IMR-90 (cell line): ENCODE results near the gene COL4A3. TPM values are rescaled to one million over a fixed set of nuclear protein-coding genes. Genes with fewer than 3 reads are reported as not detected.

Experiments
- ATAC-seq: fragments of 200-7000 bp; cut with Tn5 transposase; 2 replicates; pipeline ENCODE4 v1.9.1; 2020; ENCODE audit warnings: low read depth, mild to moderate bottlenecking, moderate library complexity
- BruUV-seq: library from RNA; stranded (reverse); fragments of 400-500 nt; replicated peaks from 2 replicates; lab custom pipeline; 2021; lab: Mats Ljungman, UMichigan
- CTCF ChIA-PET: fragments of 300-600 bp; formaldehyde crosslinking; extraction: SDS; loops from one replicate; lab custom pipeline; 2021; ENCODE audit warnings: antibody characterized with exemption; lab: Yijun Ruan, JAX
- POLR2A ChIA-PET: fragments of 300-600 bp; sonication (Branson Sonifier 250); formaldehyde crosslinking; loops from one replicate; lab custom pipeline; 2022; ENCODE audit warnings: antibody characterized with exemption; ENCODE audit not compliant: unreplicated experiment; lab: Charles Lee
- DNase-seq: peaks from one replicate; pipeline ENCODE4 v3.0.0; 2013
- H2AFZ ChIP-seq: replicated peaks from 2 replicates; pipeline ENCODE3; 2013; ENCODE audit warnings: low read length, mild to moderate bottlenecking; ENCODE audit not compliant: poor library complexity
- H2AK5ac ChIP-seq: 2 replicates; pipeline ENCODE4 v1.6.1; 2013; ENCODE audit warnings: low read depth, low read length, inconsistent platforms
- H2AK9ac ChIP-seq: replicated peaks from 2 replicates; pipeline ENCODE3; 2013; ENCODE audit warnings: mild to moderate bottlenecking, low read depth, low read length, moderate library complexity; ENCODE audit not compliant: poor library complexity
- H2BK120ac ChIP-seq: 2 replicates; pipeline ENCODE4 v1.6.1; 2013; ENCODE audit warnings: low read depth, low read length, inconsistent platforms
- H2BK15ac ChIP-seq: 3 replicates; pipeline ENCODE4 v1.6.1; 2013; ENCODE audit warnings: low read depth, low read length, inconsistent platforms
- H2BK20ac ChIP-seq: 2 replicates; pipeline ENCODE4 v1.6.1; 2013; ENCODE audit warnings: low read depth, mild to moderate bottlenecking, inconsistent platforms, low read length, moderate library complexity
- H2BK5ac ChIP-seq: 2 replicates; pipeline ENCODE4 v1.6.1; 2013; ENCODE audit warnings: mild to moderate bottlenecking, low read depth, low read length, inconsistent platforms; ENCODE audit not compliant: poor library complexity, severe bottlenecking
- H3K14ac ChIP-seq: replicated peaks from 2 replicates; pipeline ENCODE4 v1.6.1; 2013; ENCODE audit warnings: low read depth, low read length, inconsistent platforms
- H3K18ac ChIP-seq: 2 replicates; pipeline ENCODE4 v1.6.1; 2013; ENCODE audit warnings: low read depth, low read length, control low read depth
- H3K23ac ChIP-seq: 2 replicates; pipeline ENCODE4 v1.6.1; 2013; ENCODE audit warnings: low read depth, low read length, inconsistent platforms
- H3K27ac ChIP-seq: 2 replicates; pipeline ENCODE4 v1.5.1; 2013; ENCODE audit warnings: mild to moderate bottlenecking, control low read depth, low read length; ENCODE audit not compliant: insufficient read depth
- H3K27me3 ChIP-seq: 2 replicates; pipeline ENCODE4 v1.6.1; 2013; ENCODE audit warnings: low read length; ENCODE audit not compliant: control insufficient read depth, insufficient read depth
- H3K36me3 ChIP-seq: 2 replicates; pipeline ENCODE4 v1.6.1; 2013; ENCODE audit warnings: low read length, mixed read lengths; ENCODE audit not compliant: control insufficient read depth, insufficient read depth
- H3K4ac ChIP-seq: 2 replicates; pipeline ENCODE4 v1.6.1; 2013; ENCODE audit warnings: low read depth, low read length, inconsistent platforms
- H3K4me1 ChIP-seq: 2 replicates; pipeline ENCODE4 v1.6.1; 2013; ENCODE audit warnings: low read length, mixed read lengths; ENCODE audit not compliant: control insufficient read depth, insufficient read depth
- H3K4me2 ChIP-seq: 2 replicates; pipeline ENCODE4 v1.6.1; 2013; ENCODE audit warnings: low read depth, mild to moderate bottlenecking, control low read depth, low read length, moderate library complexity
- H3K4me3 ChIP-seq: 2 replicates; pipeline ENCODE4 v1.5.1; 2013; ENCODE audit warnings: low read depth, mild to moderate bottlenecking, control low read depth, low read length, moderate library complexity; ENCODE audit not compliant: insufficient read depth
- H3K56ac ChIP-seq: 2 replicates; pipeline ENCODE4 v1.6.1; 2013; ENCODE audit warnings: low read length, inconsistent platforms; ENCODE audit not compliant: insufficient read depth; ENCODE audit errors: extremely low read depth
- H3K79me1 ChIP-seq, 2 experiments: 2 replicates each; pipeline ENCODE4 v1.6.1; 2013; ENCODE audit warnings: low read length in 2 of 2, inconsistent platforms in 1 of 2, low read depth in 1 of 2
- H3K9ac ChIP-seq: 2 replicates; pipeline ENCODE4 v1.6.1; 2013; ENCODE audit warnings: low read depth, low read length, control low read depth
- H3K9me1 ChIP-seq: 2 replicates; pipeline ENCODE4 v1.6.1; 2013; ENCODE audit warnings: low read length, inconsistent platforms; ENCODE audit not compliant: insufficient read depth
- H3K9me3 ChIP-seq: 2 replicates; pipeline ENCODE4 v1.6.1; 2013; ENCODE audit warnings: low read length; ENCODE audit not compliant: control insufficient read depth, insufficient read depth
- H4K20me1 ChIP-seq: 2 replicates; pipeline ENCODE4 v1.6.1; 2013; ENCODE audit warnings: low read length, inconsistent platforms; ENCODE audit not compliant: insufficient read depth
- H4K5ac ChIP-seq: 2 replicates; pipeline ENCODE4 v1.6.1; 2013; ENCODE audit warnings: mild to moderate bottlenecking, low read depth, low read length, control low read depth
- H4K8ac ChIP-seq, 2 experiments: 2 replicates each; pipeline ENCODE4 v1.6.1; 2013; ENCODE audit warnings: low read depth in 2 of 2, low read length in 2 of 2, control low read depth in 1 of 2, inconsistent platforms in 1 of 2
- H4K91ac ChIP-seq: 2 replicates; pipeline ENCODE4 v1.6.1; 2013; ENCODE audit warnings: low read depth, low read length, inconsistent platforms; ENCODE audit not compliant: insufficient read depth
- BHLHE40 ChIP-seq: fragments of 150-350 bp; IDR thresholded peaks from 2 replicates; pipeline ENCODE4 v1.6.1; 2016; ENCODE audit warnings: mild to moderate bottlenecking, low read depth, low read length
- CEBPB ChIP-seq: IDR thresholded peaks from 2 replicates; pipeline ENCODE4 v1.6.1; 2012; ENCODE audit warnings: low read depth, low read length, improper control_type of control experiment
- FOS ChIP-seq: fragments of 150-350 bp; IDR thresholded peaks from 2 replicates; pipeline ENCODE4 v1.6.1; 2016; ENCODE audit warnings: low read depth, low read length
- MAFK ChIP-seq: IDR thresholded peaks from 2 replicates; pipeline ENCODE4 v1.6.1; 2012; ENCODE audit warnings: low read depth, low read length, improper control_type of control experiment
- MAZ ChIP-seq: IDR thresholded peaks from 2 replicates; pipeline ENCODE4 v1.6.1; 2012; ENCODE audit warnings: low read depth, mild to moderate bottlenecking, low read length, improper control_type of control experiment, moderate library complexity, borderline replicate concordance
- MXI1 ChIP-seq: IDR thresholded peaks from 2 replicates; pipeline ENCODE4 v1.6.1; 2012; ENCODE audit warnings: low read depth, mild to moderate bottlenecking, low read length, moderate library complexity, borderline replicate concordance
- POLR2A ChIP-seq: IDR thresholded peaks from 2 replicates; pipeline ENCODE4 v1.6.1; 2012; ENCODE audit warnings: mild to moderate bottlenecking, low read depth, low read length
- RAD21 ChIP-seq: IDR thresholded peaks from 2 replicates; pipeline ENCODE4 v1.6.1; 2012; ENCODE audit warnings: low read length, improper control_type of control experiment
- RFX5 ChIP-seq: IDR thresholded peaks from 2 replicates; pipeline ENCODE4 v1.8.0; 2012; ENCODE audit warnings: low read depth, mild to moderate bottlenecking, low read length, moderate library complexity
- SMC3 ChIP-seq: fragments of 150-350 bp; IDR thresholded peaks from 2 replicates; pipeline ENCODE4 v1.6.1; 2016; ENCODE audit warnings: low read depth, mild to moderate bottlenecking, antibody characterized with exemption, low read length, moderate library complexity
- WGBS, 2 experiments: methylation state at CpG; one replicate each; pipeline versions ENCODE4 v1.1.5 to v1.1.7; 2013; ENCODE audit warnings: missing lambda C conversion rate in 2 of 2; ENCODE audit not compliant: insufficient read length in 1 of 2; ENCODE audit errors: extremely low coverage in 2 of 2; 5-methylcytosine and 5-hydroxymethylcytosine counted together
- dilution Hi-C: fragments of 300-500 bp; cut with HindIII; formaldehyde crosslinking; loops from one replicate; pipeline ENCODE4 v1.14.3; 2018; ENCODE audit warnings: low sequenced_read_pairs; ENCODE audit not compliant: unreplicated experiment
- in situ Hi-C: fragments of 300-500 bp; cut with MboI; formaldehyde crosslinking; loops from 3 replicates; pipeline ENCODE4 v1.14.3; 2019; ENCODE audit warnings: low sequenced_read_pairs, inconsistent platforms, mixed read lengths
- intact Hi-C: fragments of 100-400 bp; cut with micrococcal nuclease; formaldehyde crosslinking; loops from 2 replicates; pipeline ENCODE4 v1.10.0; 2022
- polyA plus RNA-seq, 3 experiments: library from polyadenylated mRNA; depleted of rRNA; stranded (reverse); fragments of >200 nt; gene quantifications; 2 replicates each; pipeline ENCODE4 v1.2.3, GENCODE V29; 2012; ENCODE audit warnings: low replicate concordance in 1 of 3
- total RNA-seq: library from RNA; depleted of rRNA; stranded (reverse); fragments of >200 nt; gene quantifications from 2 replicates; pipeline ENCODE4 v1.2.3, GENCODE V29; 2012
- TF ChIP-seq, protein P1 (sequence below): conservative IDR thresholded peaks from 2 replicates; pipeline ENCODE4 v1.5.1; 2012; ENCODE audit warnings: mild to moderate bottlenecking, low read depth, low read length, improper control_type of control experiment
- TF ChIP-seq, protein P2 (sequence below): fragments of 150-350 bp; IDR thresholded peaks from 2 replicates; pipeline ENCODE4 v1.6.1; 2017; ENCODE audit warnings: mild to moderate bottlenecking, antibody characterized with exemption, low read length, low read depth
- TF ChIP-seq, protein P3 (sequence below): fragments of 150-350 bp; IDR thresholded peaks from 2 replicates; pipeline ENCODE4 v1.6.1; 2016; ENCODE audit warnings: low read depth, mild to moderate bottlenecking, low read length, moderate library complexity, borderline replicate concordance

The COL4A3 gene
- total and polyA plus RNA-seq, 2 of the 4 experiments (the other 2 are of a cell fraction): not detected

DNA sequence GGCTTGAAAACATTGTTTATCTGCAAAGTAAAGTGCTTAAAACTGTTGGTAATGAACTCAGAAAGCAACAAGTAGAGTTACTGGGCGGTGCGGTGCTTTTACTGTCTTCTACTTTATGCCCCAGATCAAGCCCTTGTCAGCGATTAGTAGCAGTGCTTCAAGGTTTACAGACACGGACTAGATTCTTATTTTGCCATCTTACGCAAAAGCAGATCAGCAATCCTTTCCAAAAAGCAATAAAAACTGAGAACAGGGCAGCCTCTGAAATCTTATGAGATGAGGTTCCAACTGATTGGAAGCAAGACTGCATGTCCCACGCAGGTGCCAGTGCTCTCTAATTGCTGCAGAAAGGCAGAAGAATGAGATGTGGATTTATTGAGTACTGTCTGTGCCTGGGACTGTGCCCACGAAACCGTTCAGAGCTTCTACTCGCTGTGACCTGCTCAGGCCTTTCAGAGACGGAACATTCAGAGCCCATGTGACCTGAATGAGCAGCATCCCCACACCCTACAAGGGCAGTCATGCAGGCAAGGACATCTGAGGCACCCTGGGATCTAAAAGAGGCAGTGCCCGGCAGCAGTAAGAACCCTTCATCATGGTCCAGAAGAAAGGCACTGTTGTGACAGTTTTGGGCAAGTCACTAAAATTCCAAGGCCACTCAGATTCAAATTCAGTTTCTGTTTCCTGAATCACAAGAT is 15.7 kb downstream of the COL4A3 start:
- no peak for ATAC-seq
- H2BK120ac ChIP-seq: no peak overlapping the region

More for the DNA sequence above, 15.7 kb downstream of the COL4A3 start:
- Histone ChIP-seq H2BK15ac (no peak overlapping the region), H3K14ac (no peak overlapping the region), H3K56ac (no peak overlapping the region), H3K27me3 (peaks cover 2% of the 10 kb centered on the region; the same call in 1 of the 2 replicates), H4K20me1 (no peaks in the 10 kb centered on the region), H2AK9ac (no peak overlapping the region), H3K9ac (no peak overlapping the region), H2BK20ac (no peak overlapping the region), H3K9me3 (no peaks in the 10 kb centered on the region), H3K79me1 (no peaks in the 10 kb centered on the region), H2AK5ac (no peak overlapping the region), H2BK5ac (no peak overlapping the region), H2AFZ (peak overlapping the region; percentile 38), H3K36me3 (no peaks in the 10 kb centered on the region), H3K18ac (no peak overlapping the region), H3K23ac (no peak overlapping the region), H3K27ac (no peak overlapping the region), H3K9me1 (no peaks in the 10 kb centered on the region), H4K91ac (no peak overlapping the region), H4K5ac (no peak overlapping the region), H4K8ac (no peak overlapping the region), H3K4me2 (no peak overlapping the region), H3K4me1 (no peaks in the 10 kb centered on the region), H3K4me3 (no peak overlapping the region), H3K4ac (no peak overlapping the region)
- no peak for DNase-seq
- BruUV-seq: no TSS peak
- WGBS, 2 experiments: 27% methylated on average over 2 of the region's 11 CpGs; no CpG with 5 or more reads in 1 of the 2 experiments
- ChIA-PET POLR2A (no interaction called here), CTCF (no interaction called here)
- in situ Hi-C loops (no loop called here), dilution Hi-C loops (no loop called here), intact Hi-C loops (no loop called here)
- TF ChIP-seq MAZ (no peak), MAFK (no peak), BHLHE40 (no peak), RAD21 (no peak), FOS (no peak), POLR2A (no peak), SMC3 (no peak), RFX5 (no peak), MXI1 (no peak), CEBPB (no peak)
- TF ChIP-seq, protein P1, sequence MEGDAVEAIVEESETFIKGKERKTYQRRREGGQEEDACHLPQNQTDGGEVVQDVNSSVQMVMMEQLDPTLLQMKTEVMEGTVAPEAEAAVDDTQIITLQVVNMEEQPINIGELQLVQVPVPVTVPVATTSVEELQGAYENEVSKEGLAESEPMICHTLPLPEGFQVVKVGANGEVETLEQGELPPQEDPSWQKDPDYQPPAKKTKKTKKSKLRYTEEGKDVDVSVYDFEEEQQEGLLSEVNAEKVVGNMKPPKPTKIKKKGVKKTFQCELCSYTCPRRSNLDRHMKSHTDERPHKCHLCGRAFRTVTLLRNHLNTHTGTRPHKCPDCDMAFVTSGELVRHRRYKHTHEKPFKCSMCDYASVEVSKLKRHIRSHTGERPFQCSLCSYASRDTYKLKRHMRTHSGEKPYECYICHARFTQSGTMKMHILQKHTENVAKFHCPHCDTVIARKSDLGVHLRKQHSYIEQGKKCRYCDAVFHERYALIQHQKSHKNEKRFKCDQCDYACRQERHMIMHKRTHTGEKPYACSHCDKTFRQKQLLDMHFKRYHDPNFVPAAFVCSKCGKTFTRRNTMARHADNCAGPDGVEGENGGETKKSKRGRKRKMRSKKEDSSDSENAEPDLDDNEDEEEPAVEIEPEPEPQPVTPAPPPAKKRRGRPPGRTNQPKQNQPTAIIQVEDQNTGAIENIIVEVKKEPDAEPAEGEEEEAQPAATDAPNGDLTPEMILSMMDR: no peak
- TF ChIP-seq, protein P2, sequence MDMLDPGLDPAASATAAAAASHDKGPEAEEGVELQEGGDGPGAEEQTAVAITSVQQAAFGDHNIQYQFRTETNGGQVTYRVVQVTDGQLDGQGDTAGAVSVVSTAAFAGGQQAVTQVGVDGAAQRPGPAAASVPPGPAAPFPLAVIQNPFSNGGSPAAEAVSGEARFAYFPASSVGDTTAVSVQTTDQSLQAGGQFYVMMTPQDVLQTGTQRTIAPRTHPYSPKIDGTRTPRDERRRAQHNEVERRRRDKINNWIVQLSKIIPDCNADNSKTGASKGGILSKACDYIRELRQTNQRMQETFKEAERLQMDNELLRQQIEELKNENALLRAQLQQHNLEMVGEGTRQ: no peak
- TF ChIP-seq, protein P3, sequence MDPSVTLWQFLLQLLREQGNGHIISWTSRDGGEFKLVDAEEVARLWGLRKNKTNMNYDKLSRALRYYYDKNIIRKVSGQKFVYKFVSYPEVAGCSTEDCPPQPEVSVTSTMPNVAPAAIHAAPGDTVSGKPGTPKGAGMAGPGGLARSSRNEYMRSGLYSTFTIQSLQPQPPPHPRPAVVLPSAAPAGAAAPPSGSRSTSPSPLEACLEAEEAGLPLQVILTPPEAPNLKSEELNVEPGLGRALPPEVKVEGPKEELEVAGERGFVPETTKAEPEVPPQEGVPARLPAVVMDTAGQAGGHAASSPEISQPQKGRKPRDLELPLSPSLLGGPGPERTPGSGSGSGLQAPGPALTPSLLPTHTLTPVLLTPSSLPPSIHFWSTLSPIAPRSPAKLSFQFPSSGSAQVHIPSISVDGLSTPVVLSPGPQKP: no peak
